MM.1S (cell line): ENCODE data around the gene AGTRAP.

ENCODE experiments used
- DNase-seq: peaks from one replicate; pipeline ENCODE4 v3.0.0-alpha.2; 2015
- H2AFZ ChIP-seq: fragments of 300-600 bp; sonication (generic); 2 replicates; pipeline ENCODE4 v1.6.0; 2016; ENCODE audit warnings: antibody characterized with exemption, low read length
- H3F3A ChIP-seq: fragments of 300-600 bp; sonication (generic); 2 replicates; pipeline ENCODE4 v1.6.1; 2016; ENCODE audit warnings: mild to moderate bottlenecking, antibody characterized with exemption, low read length, moderate library complexity, mixed read lengths; ENCODE audit not compliant: insufficient read depth
- H3K27ac ChIP-seq: fragments of 300-600 bp; sonication (generic); 2 replicates; pipeline ENCODE4 v1.5.1; 2016; ENCODE audit warnings: mild to moderate bottlenecking, low read length
- H3K27me3 ChIP-seq: fragments of 300-600 bp; sonication (generic); replicated peaks from 2 replicates; pipeline ENCODE4 v1.6.0; 2016; ENCODE audit warnings: low read length; ENCODE audit not compliant: insufficient read depth
- H3K36me3 ChIP-seq: fragments of 300-600 bp; sonication (generic); replicated peaks from 2 replicates; pipeline ENCODE4 v1.6.1; 2016; ENCODE audit warnings: mild to moderate bottlenecking, low read length, mixed read lengths; ENCODE audit not compliant: insufficient read depth
- H3K4me1 ChIP-seq: fragments of 300-600 bp; sonication (generic); 2 replicates; pipeline ENCODE4 v1.6.1; 2016; ENCODE audit warnings: low read length, mixed read lengths
- H3K4me2 ChIP-seq: fragments of 300-600 bp; sonication (generic); 2 replicates; pipeline ENCODE4 v1.6.0; 2016; ENCODE audit warnings: low read depth, low read length
- H3K4me3 ChIP-seq: fragments of 300-600 bp; sonication (generic); 2 replicates; pipeline ENCODE4 v1.5.1; 2016; ENCODE audit warnings: low read length, mixed read lengths
- H3K79me2 ChIP-seq: fragments of 300-600 bp; sonication (generic); 2 replicates; pipeline ENCODE4 v1.6.1; 2016; ENCODE audit warnings: mixed run types, low read length, mixed read lengths
- H3K9ac ChIP-seq: fragments of 300-600 bp; sonication (generic); 2 replicates; pipeline ENCODE4 v1.6.1; 2016; ENCODE audit warnings: low read length, mixed read lengths
- H3K9me2 ChIP-seq: fragments of 300-600 bp; sonication (generic); replicated peaks from 2 replicates; pipeline ENCODE4 v1.6.1; 2016; ENCODE audit warnings: mild to moderate bottlenecking, low read length, mixed read lengths; ENCODE audit not compliant: insufficient read depth
- H3K9me3 ChIP-seq: fragments of 300-600 bp; sonication (generic); replicated peaks from 2 replicates; pipeline ENCODE4 v1.6.1; 2016; ENCODE audit warnings: mild to moderate bottlenecking, low read length, mixed read lengths; ENCODE audit not compliant: insufficient read depth
- H4K20me1 ChIP-seq: fragments of 300-600 bp; sonication (generic); 2 replicates; pipeline ENCODE4 v1.6.1; 2016; ENCODE audit warnings: mild to moderate bottlenecking, low read length, moderate library complexity, mixed read lengths; ENCODE audit not compliant: insufficient read depth
- CTCF ChIP-seq: fragments of 300-600 bp; sonication (generic); IDR thresholded peaks from 2 replicates; pipeline ENCODE4 v1.5.1; 2016; ENCODE audit warnings: antibody characterized with exemption, low read length, mixed read lengths
- EZH2 ChIP-seq: fragments of 300-600 bp; sonication (generic); optimal IDR thresholded peaks from 2 replicates; pipeline ENCODE3; 2017; ENCODE audit warnings: low read depth, mild to moderate bottlenecking, antibody characterized with exemption, low read length, mixed read lengths
- EZH2phosphoT487 ChIP-seq: fragments of 300-600 bp; sonication (generic); IDR thresholded peaks from 2 replicates; pipeline ENCODE4 v1.6.1; 2018; ENCODE audit warnings: antibody characterized with exemption, low read length

AGTRAP gene

GRCh38 chr1:11725616-11726015, 10.3 kb upstream of the AGTRAP start:
- H3K79me2 ChIP-seq: no peaks in the 10 kb centered on the region
- H3K4me1 ChIP-seq: peaks cover 11% of the 10 kb centered on the region
- peaks cover 23% of the 10 kb centered on the region for H3K27me3 ChIP-seq
- no peaks in the 10 kb centered on the region for H4K20me1 ChIP-seq
- no peak overlapping the region for H3K9ac ChIP-seq
- H3K4me2 ChIP-seq: no peak overlapping the region
- no peak for DNase-seq
- H3K9me3 ChIP-seq: no peaks in the 10 kb centered on the region
- H2AFZ ChIP-seq: no peak overlapping the region
- no peaks in the 10 kb centered on the region for H3K9me2 ChIP-seq
- H3K4me3 ChIP-seq: no peak overlapping the region
- TF ChIP-seq CTCF: no peak
- TF ChIP-seq EZH2phosphoT487: no peak
- TF ChIP-seq EZH2: no peak
- H3K27ac ChIP-seq: no peak overlapping the region
- H3F3A ChIP-seq: no peaks in the 10 kb centered on the region
- no peaks in the 10 kb centered on the region for H3K36me3 ChIP-seq

- no peak overlapping the region for H3K4me3 ChIP-seq
- no peak overlapping the region for H2AFZ ChIP-seq
- no peak overlapping the region for H3K27ac ChIP-seq
- H3K9me2 ChIP-seq: no peaks in the 10 kb centered on the region
- H3F3A ChIP-seq: no peaks in the 10 kb centered on the region
- no peaks in the 10 kb centered on the region for H3K9me3 ChIP-seq
- no peaks in the 10 kb centered on the region for H3K36me3 ChIP-seq
- DNase-seq: no peak
- H3K27me3 ChIP-seq: peaks cover 12% of the 10 kb centered on the region; the same call in 1 of the 2 replicates
- TF ChIP-seq CTCF (no peak), EZH2 (no peak), EZH2phosphoT487 (no peak)
- no peaks in the 10 kb centered on the region for H3K79me2 ChIP-seq
- no peak overlapping the region for H3K9ac ChIP-seq
- H4K20me1 ChIP-seq: no peaks in the 10 kb centered on the region
- peaks cover 14% of the 10 kb centered on the region for H3K4me1 ChIP-seq
- H3K4me2 ChIP-seq: no peak overlapping the region
Observed at GRCh38 chr1:11727119-11727518, 8.8 kb upstream of the AGTRAP start.

- no peak overlapping the region for H3K27ac ChIP-seq
- H3K4me1 ChIP-seq: peaks cover 14% of the 10 kb centered on the region
- no peaks in the 10 kb centered on the region for H3F3A ChIP-seq
- H3K27me3 ChIP-seq: 0 out of 2 replicates have a peak, but pooled peaks cover under 1% of the 10 kb centered on the region
- no peaks in the 10 kb centered on the region for H3K9me2 ChIP-seq
- TF ChIP-seq CTCF (no peak), EZH2phosphoT487 (no peak), EZH2 (no peak)
- H2AFZ ChIP-seq: no peak overlapping the region
- no peak overlapping the region for H3K4me2 ChIP-seq
- H3K79me2 ChIP-seq: no peaks in the 10 kb centered on the region
- H3K9ac ChIP-seq: no peak overlapping the region
- no peaks in the 10 kb centered on the region for H3K36me3 ChIP-seq
- H3K4me3 ChIP-seq: no peak overlapping the region
- H4K20me1 ChIP-seq: no peaks in the 10 kb centered on the region
- DNase-seq: no peak
- no peaks in the 10 kb centered on the region for H3K9me3 ChIP-seq
Observed at GRCh38 chr1:11728126-11728806, 7.7 kb upstream of the AGTRAP start.
